HG02884 (cell line): ENCODE data around the gene POLR2L.

Experiments
- ATAC-seq: cut with Tn5 transposase; IDR thresholded peaks from one replicate; pipeline ENCODE4 v1.9.1; 2021; ENCODE audit warnings: mild to moderate bottlenecking, moderate library complexity; ENCODE audit not compliant: unreplicated experiment

Gene POLR2L

GRCh38 chr11:842370-843002 lies at the start of gene POLR2L, which contains the start of gene TSPAN4:
TSS of gene POLR2L (minus strand) at chr11:842529. CDS start at chr11:842508, 21 bp downstream.
TSS of gene TSPAN4 (plus strand) at chr11:842852. CDS start at chr11:850305, 7,453 bp downstream.
- ATAC-seq: peak; percentile 58

GRCh38 chr11:890794-891540 lies 48.6 kb upstream of the POLR2L start:
- no peak for ATAC-seq

- ATAC-seq: no peak
These were observed 47.6 kb upstream of the POLR2L start for GRCh38 chr11:889687-890475.

- ATAC-seq: no peak
These were observed 46.9 kb upstream of the POLR2L start for GRCh38 chr11:889257-889656.

- ATAC-seq: no peak
These were observed 46.2 kb upstream of the POLR2L start for GRCh38 chr11:888310-889212.

- ATAC-seq: no peak
These were observed 45.3 kb upstream of the POLR2L start for GRCh38 chr11:887589-887988.

GRCh38 chr11:886568-886967 lies 44.2 kb upstream of the POLR2L start:
- no peak for ATAC-seq

- ATAC-seq: no peak
These were observed 42.3 kb upstream of the POLR2L start for GRCh38 chr11:884578-885070.

- no peak for ATAC-seq
These were observed 41.2 kb upstream of the POLR2L start for GRCh38 chr11:883527-883926.

GRCh38 chr11:882596-882995 lies 40.3 kb upstream of the POLR2L start:
- no peak for ATAC-seq

- no peak for ATAC-seq
These were observed 38.1 kb upstream of the POLR2L start for GRCh38 chr11:880447-880846.

- no peak for ATAC-seq
These were observed 35.2 kb upstream of the POLR2L start for GRCh38 chr11:877565-877964.

GRCh38 chr11:876545-876944 lies 34.2 kb upstream of the POLR2L start:
- ATAC-seq: no peak

GRCh38 chr11:875769-876301 lies 33.5 kb upstream of the POLR2L start:
- no peak for ATAC-seq

- no peak for ATAC-seq
These were observed 32.9 kb upstream of the POLR2L start for GRCh38 chr11:875203-875602.

- ATAC-seq: no peak
These were observed 31.4 kb upstream of the POLR2L start for GRCh38 chr11:873706-874105.

GRCh38 chr11:872799-873198 lies 30.5 kb upstream of the POLR2L start:
- no peak for ATAC-seq

- ATAC-seq: no peak
These were observed 29.1 kb upstream of the POLR2L start for GRCh38 chr11:871472-871871.

- ATAC-seq: no peak
These were observed 28.1 kb upstream of the POLR2L start for GRCh38 chr11:870418-870817.

- ATAC-seq: no peak
These were observed 27.7 kb upstream of the POLR2L start for GRCh38 chr11:870127-870413.
